CD4-positive, alpha-beta T cell treated with Interleukin-17A for 1 hour (primary cell): Measurements from ENCODE around the gene HTRA1.

Source experiments
- DNase-seq: peaks from one replicate; pipeline ENCODE4 v3.0.0-alpha.2; 2020

Gene HTRA1

DNA sequence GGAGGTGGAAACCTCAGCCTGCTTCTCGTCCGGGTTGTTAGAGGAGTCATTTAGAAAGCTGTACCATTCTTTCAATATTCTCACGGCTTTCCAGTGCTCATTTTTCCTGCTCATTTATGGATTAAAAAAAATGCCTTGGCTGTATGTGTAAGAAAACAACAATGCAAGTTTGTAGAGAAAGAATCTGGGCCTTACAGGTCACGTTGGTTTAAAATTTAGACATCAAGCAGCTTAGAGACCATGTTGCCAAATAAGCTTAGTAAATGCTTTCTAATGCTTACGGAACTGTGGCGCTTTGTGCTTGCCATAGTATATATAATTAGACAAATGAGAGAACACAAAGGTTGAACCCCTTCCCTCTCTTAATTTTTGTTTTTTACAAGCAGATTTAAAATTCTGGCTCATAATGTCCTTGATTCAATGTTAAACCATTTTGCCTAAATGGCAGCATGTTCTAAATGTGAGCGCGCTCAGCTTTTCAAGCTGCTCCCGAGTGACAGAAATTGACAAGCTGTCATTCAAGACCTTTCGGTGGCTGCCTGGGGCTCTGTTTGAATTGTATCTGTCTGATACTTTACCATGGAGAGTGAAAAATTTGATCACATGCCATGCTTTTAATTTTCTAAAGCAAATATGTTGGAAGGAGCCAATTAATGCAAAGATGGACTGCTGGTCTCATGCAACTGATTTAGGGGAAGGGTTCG lies 5.8 kb upstream of the HTRA1 start:
- DNase-seq: no peak

DNA sequence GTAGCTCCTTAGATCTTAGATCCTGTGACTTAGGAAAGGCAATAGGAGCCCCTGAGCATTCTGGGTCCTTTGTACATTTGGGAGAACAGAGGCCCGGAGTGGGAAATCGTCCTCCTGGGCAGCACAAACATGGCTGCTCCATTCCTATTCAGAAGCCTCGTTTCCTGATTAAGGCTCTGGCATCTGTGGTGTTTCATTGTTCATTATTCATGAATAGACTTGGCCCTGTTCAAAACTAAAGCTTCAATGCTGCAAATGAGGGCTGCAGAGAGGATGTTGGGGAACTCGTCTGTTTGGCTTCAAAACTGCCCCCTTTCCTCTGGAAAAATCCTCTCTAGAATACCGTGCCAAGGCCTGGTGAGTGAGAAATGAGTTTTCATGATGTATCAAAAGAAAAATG lies 3.4 kb upstream of the HTRA1 start:
- DNase-seq: no peak

- no peak for DNase-seq
These were observed 2.7 kb upstream of the HTRA1 start for GRCh38 chr10:122458693-122459092.

DNA sequence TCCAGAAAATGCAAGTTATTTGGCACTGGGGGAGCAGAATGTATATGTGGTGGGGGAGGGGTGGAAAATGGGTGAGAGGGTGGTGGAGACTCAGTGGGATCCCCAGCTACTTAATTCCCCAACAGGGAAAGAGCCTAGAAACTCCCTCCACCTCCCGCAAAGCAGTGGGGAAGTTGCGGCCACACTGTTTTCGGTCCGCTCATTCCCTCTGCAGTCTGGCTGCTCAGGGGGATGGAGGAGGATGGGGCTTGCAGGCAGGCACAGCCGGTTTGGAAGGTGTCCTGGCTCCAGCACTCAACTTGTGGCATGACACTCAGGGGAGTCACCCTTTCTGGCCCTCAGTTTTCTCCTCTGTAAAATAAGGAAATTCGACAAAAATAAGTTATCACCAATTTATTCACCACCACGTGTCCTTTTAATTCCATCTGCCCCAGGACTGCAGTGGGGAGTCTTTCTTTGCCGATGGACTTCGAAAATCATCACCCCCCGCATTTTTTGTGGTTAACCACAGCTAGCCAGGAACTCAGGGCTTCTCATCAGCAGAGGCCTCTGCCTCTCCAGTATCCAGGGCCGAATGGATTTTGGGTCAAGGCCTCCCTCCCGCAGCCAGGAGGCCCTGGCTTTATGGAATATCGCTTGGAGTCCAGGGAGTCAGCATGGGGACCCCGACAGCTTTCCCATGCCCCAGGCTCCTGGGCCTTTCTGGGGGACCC lies 1.6 kb upstream of the HTRA1 start:
- no peak for DNase-seq

GRCh38 chr10:122460891-122461293 lies 461 bp upstream of the HTRA1 start:
- DNase-seq: no peak

DNA sequence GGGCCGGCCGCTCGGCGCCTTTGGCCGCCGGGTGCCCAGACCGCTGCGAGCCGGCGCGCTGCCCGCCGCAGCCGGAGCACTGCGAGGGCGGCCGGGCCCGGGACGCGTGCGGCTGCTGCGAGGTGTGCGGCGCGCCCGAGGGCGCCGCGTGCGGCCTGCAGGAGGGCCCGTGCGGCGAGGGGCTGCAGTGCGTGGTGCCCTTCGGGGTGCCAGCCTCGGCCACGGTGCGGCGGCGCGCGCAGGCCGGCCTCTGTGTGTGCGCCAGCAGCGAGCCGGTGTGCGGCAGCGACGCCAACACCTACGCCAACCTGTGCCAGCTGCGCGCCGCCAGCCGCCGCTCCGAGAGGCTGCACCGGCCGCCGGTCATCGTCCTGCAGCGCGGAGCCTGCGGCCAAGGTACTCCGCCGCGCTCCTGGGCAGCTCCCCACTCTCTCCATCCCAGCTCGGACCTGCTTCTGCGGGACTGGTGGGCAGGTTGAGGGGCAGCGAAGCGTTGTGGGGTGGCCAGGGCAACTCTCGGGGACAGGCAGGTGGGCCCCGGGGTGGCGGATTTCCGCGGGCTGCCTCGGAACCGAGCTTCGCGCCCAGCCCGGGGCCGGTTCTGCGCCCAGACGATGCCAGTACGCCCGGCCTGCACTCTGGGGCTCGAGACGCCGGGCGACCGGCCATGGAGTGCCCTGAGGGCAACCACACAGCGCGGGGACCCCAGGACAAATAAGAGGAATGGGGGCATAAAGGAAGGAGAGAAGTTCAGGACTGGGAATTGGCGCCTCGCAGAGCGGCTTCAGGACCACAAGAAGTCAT lies 578 bp downstream of the HTRA1 start:
- DNase-seq: no peak

DNA sequence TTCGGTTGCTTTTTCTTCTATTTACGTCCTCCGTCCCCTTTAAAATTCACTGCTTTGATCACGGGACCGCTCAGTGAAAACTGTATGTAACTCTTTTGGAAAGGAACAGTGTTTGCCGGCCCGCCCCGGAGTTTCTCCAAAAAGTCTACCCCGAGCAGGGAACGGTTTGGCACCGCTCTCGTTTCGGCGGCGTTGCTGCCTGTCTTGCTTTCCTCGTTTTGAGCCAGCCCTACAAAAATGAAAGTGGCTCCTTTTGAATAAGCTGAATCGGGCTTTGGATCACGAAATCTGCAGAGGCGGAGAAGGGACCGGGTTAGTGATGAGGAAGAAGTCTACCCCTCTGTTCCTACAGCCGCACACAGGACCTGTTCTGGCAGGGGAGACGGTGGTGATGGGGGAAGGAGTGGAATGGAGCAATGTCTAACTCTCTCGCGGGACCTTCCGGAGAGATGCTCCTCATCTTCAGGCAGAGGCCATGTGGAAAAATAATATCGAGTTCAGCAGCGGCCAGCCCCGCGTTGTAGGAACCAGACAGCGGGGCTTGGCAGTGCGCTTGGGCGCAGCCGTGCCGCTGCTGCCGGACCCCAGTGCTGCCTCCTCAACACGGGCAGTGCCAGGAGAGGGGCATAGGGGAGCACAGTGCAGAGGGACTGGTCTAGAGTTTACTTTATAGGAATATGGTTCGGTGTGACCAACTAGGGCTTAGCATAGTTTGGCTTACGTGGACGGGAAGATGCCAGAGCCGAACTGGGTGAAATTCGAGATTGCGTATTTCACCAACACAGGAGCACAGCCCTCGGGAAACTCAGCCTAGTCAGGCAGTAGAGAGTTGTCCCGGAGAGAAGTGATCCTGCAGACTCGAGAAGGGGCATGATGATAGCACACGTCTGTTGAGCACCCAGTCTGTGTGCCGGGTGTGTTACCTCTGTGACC lies 1.4 kb downstream of the HTRA1 start:
- no peak for DNase-seq

DNA sequence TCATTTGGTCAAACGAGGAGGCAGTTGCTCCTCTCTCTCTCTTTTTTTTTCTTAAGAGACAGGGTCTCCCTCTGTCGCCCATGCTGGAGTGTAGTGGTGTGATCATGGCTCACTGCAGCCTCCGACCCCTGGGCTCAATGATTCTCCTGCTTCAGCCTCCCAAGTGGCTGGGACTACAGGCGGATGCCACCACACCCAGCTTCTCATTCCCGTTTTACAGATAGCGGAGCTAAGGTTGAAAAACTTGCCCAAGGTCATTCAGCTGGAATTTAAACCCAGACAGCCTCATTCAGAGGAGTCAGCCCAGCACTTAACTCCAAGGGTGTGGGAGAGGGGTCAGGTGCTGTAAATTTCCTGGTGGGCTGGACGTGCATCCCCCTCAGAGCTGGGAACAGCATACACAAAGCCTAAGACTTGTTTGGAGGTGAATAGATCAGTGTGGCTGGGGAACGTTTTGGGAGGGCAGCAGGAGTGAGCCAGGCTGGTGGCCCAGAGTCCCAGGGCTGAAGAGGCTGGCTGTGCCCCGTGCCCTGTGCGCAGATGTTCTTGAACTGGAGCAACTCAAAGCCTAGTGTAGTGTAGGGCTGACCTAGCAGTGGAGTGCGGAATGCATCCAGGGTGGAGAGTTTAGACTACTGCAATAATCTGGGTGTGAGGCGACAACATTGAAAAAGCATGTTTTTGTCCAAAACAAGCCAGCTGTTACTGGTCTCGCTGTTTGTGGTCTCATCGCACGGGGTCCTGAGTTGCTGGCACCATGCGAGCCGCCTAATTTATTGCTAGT lies 2.3 kb downstream of the HTRA1 start:
- no peak for DNase-seq

- no peak for DNase-seq
These were observed 2.8 kb downstream of the HTRA1 start for GRCh38 chr10:122464250-122464510.

- no peak for DNase-seq
These were observed 3.2 kb downstream of the HTRA1 start for GRCh38 chr10:122464586-122464985.

DNA sequence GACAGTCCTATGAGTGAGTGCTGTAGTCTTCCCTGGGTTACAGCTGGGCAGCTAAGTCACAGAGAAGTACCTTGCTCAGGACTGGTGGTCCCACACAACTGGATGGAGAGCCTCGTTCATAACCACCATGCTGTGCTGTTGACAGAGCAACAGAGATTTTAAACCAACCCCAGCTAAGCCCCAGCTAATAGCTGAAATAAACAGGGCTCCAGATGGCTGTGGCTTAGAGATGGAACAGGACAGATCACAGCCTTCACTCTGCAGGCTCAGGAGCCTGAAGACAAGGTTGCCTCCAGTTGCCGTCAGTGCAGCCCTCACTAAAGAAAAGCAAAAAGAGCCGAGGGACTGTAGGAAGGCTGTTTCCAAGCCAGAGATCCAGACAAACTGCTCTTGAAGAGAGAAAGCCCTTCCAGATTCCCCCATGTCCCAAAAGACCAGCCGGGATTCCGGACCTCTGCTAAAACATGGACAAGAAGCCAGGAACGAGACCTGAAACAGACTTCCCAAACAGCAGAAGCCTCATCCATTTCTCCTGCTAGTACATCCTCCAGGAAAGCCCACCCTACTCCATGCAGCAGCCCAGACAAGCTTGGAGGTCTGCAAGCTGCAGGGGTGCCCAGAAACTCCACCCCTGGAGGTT lies 4.2 kb downstream of the HTRA1 start:
- DNase-seq: no peak

DNA sequence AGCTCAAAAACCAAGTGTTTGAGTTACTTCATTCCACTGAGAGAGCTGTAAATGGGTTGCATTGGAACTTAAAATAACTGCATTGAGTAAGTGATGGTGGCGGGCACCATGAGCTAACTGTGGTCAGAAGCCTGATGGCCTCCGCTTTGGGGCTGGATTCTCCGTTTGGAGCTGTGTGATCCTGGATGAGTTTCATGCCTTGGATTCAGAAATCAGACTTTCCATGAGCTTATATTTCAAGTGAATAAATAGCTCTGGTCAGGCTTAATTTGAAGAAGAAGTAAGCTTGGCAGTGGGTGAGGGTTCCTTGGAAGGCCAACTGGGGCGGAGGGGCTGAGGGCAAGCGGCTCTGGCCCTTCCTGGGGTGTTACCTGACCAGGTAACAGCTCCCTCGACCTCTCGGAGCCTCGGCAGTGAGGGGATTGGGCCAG lies 5.6 kb downstream of the HTRA1 start:
- DNase-seq: no peak

DNA sequence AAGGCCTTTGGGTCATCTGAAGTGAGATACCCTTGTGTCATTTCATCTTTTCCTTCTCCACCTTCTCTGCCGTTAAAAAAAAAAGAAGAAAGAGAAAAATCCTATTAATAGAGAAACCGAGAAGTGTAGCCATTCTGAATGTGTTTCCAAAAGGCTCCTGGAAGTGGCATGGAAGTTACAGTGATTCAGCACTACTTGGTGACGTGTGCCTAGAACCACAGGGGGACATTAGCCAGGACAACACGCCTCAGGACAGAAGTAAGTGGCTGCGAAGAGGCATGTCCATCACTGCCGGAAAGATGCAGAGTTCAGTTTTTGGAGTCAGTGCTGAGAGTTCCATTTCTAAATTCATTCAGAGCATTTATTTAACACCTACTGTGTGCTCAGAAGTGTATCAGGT lies 6.3 kb downstream of the HTRA1 start:
- DNase-seq: no peak

GRCh38 chr10:122468307-122468925 lies 7.1 kb downstream of the HTRA1 start:
- no peak for DNase-seq

DNA sequence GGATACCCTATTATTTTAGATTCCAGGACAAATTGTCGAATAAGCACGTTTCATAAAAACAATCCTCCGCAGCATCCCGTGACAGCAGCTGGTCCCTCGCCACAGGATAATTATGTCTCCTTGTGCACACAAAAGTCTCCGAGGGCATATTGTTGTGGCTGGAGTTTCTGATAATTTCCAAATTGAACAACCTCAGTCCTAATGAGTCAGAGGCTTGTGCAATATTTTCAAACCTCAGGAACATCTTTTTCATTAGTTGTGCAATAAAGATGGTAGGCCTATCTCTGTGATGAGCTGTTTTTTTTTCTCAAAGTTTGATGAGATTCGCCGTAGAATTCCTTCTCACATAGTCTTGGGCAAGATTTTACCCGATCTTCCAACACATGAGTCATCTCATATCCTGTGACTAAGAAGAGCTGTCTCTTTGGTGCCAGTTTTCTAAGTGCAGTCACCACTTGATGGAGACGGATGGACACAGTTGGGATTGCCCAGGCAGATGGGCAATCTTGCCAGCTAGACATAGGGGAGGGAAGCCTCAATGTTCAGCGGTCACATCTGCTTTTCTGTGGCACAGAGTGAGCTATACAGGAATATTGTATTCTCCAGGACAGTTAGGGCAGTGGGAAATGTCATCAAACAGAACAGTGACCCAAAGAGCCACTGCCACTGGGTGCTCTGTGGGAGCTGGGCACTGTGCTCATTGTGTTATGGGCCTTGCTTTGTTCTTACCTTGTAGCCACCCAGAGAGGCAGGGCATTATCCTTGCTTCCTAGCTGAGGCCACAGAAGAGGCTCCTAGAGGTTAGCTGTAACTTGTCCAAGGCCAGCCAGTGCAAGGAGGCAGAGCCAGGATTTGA lies 7.8 kb downstream of the HTRA1 start:
- no peak for DNase-seq

- no peak for DNase-seq
These were observed 8.5 kb downstream of the HTRA1 start for GRCh38 chr10:122469848-122470247.

DNA sequence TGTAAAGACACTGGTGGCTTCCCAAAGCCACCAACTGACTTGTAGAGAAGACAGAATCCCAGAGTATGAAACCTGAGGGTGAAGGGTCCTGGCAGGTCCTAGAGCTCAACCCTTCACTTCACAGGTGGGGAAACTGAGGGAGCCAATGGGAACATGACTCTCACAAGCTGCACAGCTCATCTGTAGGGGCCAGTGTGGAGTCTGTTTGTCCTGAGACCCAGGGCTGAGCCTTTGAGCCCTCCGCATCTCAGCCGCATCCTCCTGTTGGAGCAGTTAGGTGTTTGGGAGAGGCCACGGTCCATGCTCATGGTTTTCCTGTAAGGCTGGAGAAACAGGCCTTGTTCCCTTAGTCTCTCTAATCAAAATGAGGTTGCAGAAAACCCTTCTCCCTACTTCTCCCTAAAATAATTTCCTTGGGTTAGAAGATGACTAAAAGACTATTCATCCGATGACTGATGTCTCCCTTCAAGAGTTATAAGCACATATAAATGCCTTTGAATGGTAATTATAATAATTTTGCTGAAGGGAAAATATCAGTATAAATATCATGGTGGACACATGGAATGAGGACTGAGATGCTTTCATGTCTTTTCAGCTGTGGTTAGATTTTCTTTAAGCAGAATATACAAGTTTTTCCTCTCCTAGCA lies 10.3 kb downstream of the HTRA1 start:
- no peak for DNase-seq

GRCh38 chr10:122473116-122473515 lies 11.8 kb downstream of the HTRA1 start:
- no peak for DNase-seq

DNA sequence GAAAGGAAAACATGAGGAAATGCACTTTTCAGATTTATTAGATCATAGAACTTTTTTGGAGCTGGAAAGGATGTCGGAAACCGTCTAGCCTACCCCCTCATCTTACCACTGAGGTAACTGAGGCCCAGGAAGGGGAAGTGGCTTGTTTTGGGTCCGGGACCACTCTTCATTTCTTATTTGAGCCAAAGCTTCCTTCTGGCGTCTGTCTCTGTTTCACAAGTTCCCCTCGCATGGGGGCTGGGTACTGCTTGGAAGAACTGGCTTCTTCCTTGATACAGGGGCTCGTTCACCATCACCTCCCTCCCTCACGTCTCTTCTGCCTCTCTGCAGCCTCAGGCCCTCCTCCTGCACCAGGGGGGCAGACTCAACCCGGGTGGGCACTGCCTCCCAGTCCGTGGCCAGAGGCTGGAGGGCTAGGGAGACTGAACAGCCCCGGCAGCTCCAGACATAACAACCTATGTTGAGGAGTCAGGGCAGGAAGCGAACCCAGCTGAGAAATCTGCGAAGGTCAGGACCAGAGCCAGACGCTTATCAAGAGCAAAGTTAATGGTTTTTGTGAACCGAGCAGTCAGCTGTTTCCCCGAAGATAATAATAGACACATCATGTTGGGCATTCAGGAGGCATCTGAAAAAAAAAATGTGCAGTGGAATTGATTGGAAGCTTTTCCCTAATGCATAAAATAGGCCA lies 12.9 kb downstream of the HTRA1 start:
- no peak for DNase-seq
